GM23338 (cell line): ENCODE measurements around the gene CD53.

ENCODE experiments used
- CTCF ChIP-seq, 2 experiments: fragments of 200-600 bp in 1 of 2; sonication (generic) in 1 of 2; conservative IDR thresholded peaks; 2 replicates each; pipeline versions ENCODE4 v1.5.1 to v1.6.1; 2016 to 2017; ENCODE audit warnings: antibody characterized with exemption in 2 of 2, low read depth in 2 of 2, mild to moderate bottlenecking in 2 of 2, moderate library complexity in 1 of 2
- EZH2 ChIP-seq: fragments of 200-600 bp; sonication (generic); IDR thresholded peaks from one replicate; pipeline ENCODE4 v1.8.0; 2017; ENCODE audit warnings: antibody characterized with exemption, mild to moderate bottlenecking, low read depth; ENCODE audit not compliant: unreplicated experiment
- EZH2phosphoT487 ChIP-seq: fragments of 200-600 bp; sonication (generic); IDR thresholded peaks from one replicate; pipeline ENCODE4 v1.8.1; 2018; ENCODE audit warnings: antibody characterized with exemption; ENCODE audit not compliant: unreplicated experiment
- JUNB ChIP-seq: IDR thresholded peaks from one replicate; pipeline ENCODE4 v1.6.1; 2016; ENCODE audit warnings: antibody characterized with exemption; ENCODE audit not compliant: unreplicated experiment
- NANOG ChIP-seq: IDR thresholded peaks from 2 replicates; pipeline ENCODE4 v1.6.1; 2016; ENCODE audit warnings: antibody characterized with exemption, borderline replicate concordance
- POLR2AphosphoS5 ChIP-seq: IDR thresholded peaks from 2 replicates; pipeline ENCODE4 v1.6.1; 2016; ENCODE audit warnings: antibody characterized with exemption, low read depth
- REST ChIP-seq: IDR thresholded peaks from one replicate; pipeline ENCODE4 v1.6.1; 2018; ENCODE audit warnings: antibody characterized with exemption; ENCODE audit not compliant: unreplicated experiment
- STAT1 ChIP-seq: IDR thresholded peaks from one replicate; pipeline ENCODE4 v1.6.1; 2016; ENCODE audit warnings: antibody characterized with exemption; ENCODE audit not compliant: unreplicated experiment
- ZNF114 ChIP-seq: fragments of 250-450 bp; sonication (Bioruptor Pico); IDR thresholded peaks from 2 replicates; pipeline ENCODE4 v1.5.0; 2020; ENCODE audit warnings: mild to moderate bottlenecking, moderate library complexity
- ZNF462 ChIP-seq: fragments of 250-450 bp; sonication (Bioruptor Pico); IDR thresholded peaks from 2 replicates; pipeline ENCODE4 v1.5.0; 2020; ENCODE audit warnings: mild to moderate bottlenecking, moderate library complexity

- TF ChIP-seq CTCF (conservative IDR thresholded peaks at IDR 0.05; ENCODE audit: low read depth in 2 of 2) (no peak), POLR2AphosphoS5 (no peak), ZNF114 (CRISPR knock-in tag) (no peak), EZH2 (no peak), EZH2phosphoT487 (no peak), ZNF462 (CRISPR knock-in tag) (no peak), NANOG (no peak), REST (no peak), JUNB (no peak), STAT1 (no peak)
Measured at GRCh38 chr1:110880708-110881374, 7.9 kb downstream of the CD53 start.
